NK-92 treated with Interleukin-12 subunit alpha and Interleukin-12 subunit beta, amount 100 ng/mL, for 24 hours (cell line): ENCODE measurements around the gene SYT14.
"Not testable (repeated sequence)": the region's sequence is repeated elsewhere in the genome, so short reads cannot be mapped to it uniquely, and the experiment has no call there.

Experiments
- DNase-seq: peaks from one replicate; lab custom pipeline; 2025; lab: John Stamatoyannopoulos, UW

SYT14 gene

GRCh38 chr1:210117681-210118170, 179.7 kb downstream of the SYT14 start:
- no peak for DNase-seq

GRCh38 chr1:210123383-210123782, 185.4 kb downstream of the SYT14 start:
- DNase-seq = no peak

- no peak for DNase-seq
These were observed 186.0 kb downstream of the SYT14 start for GRCh38 chr1:210123924-210124589.

- DNase-seq = no peak
These were observed 186.7 kb downstream of the SYT14 start for GRCh38 chr1:210124736-210125135.

- DNase-seq = no peak
These were observed 187.1 kb downstream of the SYT14 start for GRCh38 chr1:210125143-210125542.

- no peak for DNase-seq
These were observed 191.1 kb downstream of the SYT14 start for GRCh38 chr1:210129092-210129491.

GRCh38 chr1:210129759-210130158, 191.7 kb downstream of the SYT14 start:
- DNase-seq = no peak

- no peak for DNase-seq
These were observed 194.6 kb downstream of the SYT14 start for GRCh38 chr1:210132582-210132981.

GRCh38 chr1:210143465-210144062, 205.5 kb downstream of the SYT14 start:
- DNase-seq = peak; percentile 29

- DNase-seq = no peak
These were observed 206.7 kb downstream of the SYT14 start for GRCh38 chr1:210144736-210145135.

GRCh38 chr1:210151052-210151672, 213.1 kb downstream of the SYT14 start:
- no peak for DNase-seq

GRCh38 chr1:210159211-210159610, 221.2 kb downstream of the SYT14 start:
- DNase-seq = no peak

- DNase-seq = no peak
These were observed 232.2 kb downstream of the SYT14 start for GRCh38 chr1:210170220-210170619.

- DNase-seq = no peak
These were observed 236.1 kb downstream of the SYT14 start for GRCh38 chr1:210174133-210174532.

- no peak for DNase-seq
These were observed 247.0 kb downstream of the SYT14 start for GRCh38 chr1:210185063-210185462.

- not testable (repeated sequence) for DNase-seq
These were observed 250.0 kb downstream of the SYT14 start for GRCh38 chr1:210187849-210188606.

- no peak for DNase-seq
These were observed 251.4 kb downstream of the SYT14 start for GRCh38 chr1:210189426-210189825.

- DNase-seq = no peak
These were observed 257.7 kb downstream of the SYT14 start for GRCh38 chr1:210195635-210196160.

GRCh38 chr1:210196266-210196665, 258.2 kb downstream of the SYT14 start:
- DNase-seq = not testable (repeated sequence)

- no peak for DNase-seq
These were observed 260.8 kb downstream of the SYT14 start for GRCh38 chr1:210198840-210199239.

- no peak for DNase-seq
These were observed 262.2 kb downstream of the SYT14 start for GRCh38 chr1:210200124-210200736.

GRCh38 chr1:210201681-210202080, 263.7 kb downstream of the SYT14 start:
- DNase-seq = no peak
